MG63 (cell line): ENCODE results near the gene SPATA16. TPM values are rescaled to one million over a fixed set of nuclear protein-coding genes. Genes with fewer than 3 reads are reported as not detected.
"Not testable (repeated sequence)": the region's sequence is repeated elsewhere in the genome, so short reads cannot be mapped to it uniquely, and the experiment has no call there.

ENCODE experiments used
- DNase-seq: peaks from one replicate; pipeline ENCODE4 v3.0.0-alpha.2; 2020
- H3K27me3 ChIP-seq: fragments of 250-450 bp; sonication (Bioruptor Pico); 2 replicates; pipeline ENCODE4 v1.5.1; 2020; ENCODE audit warnings: mild to moderate bottlenecking, moderate library complexity
- H3K36me3 ChIP-seq: fragments of 250-450 bp; sonication (Bioruptor Pico); 2 replicates; pipeline ENCODE4 v1.5.1; 2020; ENCODE audit warnings: mild to moderate bottlenecking, moderate library complexity
- H3K4me3 ChIP-seq: fragments of 250-450 bp; sonication (Bioruptor Pico); 2 replicates; pipeline ENCODE4 v1.5.1; 2020; ENCODE audit warnings: mild to moderate bottlenecking, moderate library complexity
- H3K9me3 ChIP-seq: fragments of 250-450 bp; sonication (Bioruptor Pico); 2 replicates; pipeline ENCODE4 v1.5.1; 2020; ENCODE audit warnings: mild to moderate bottlenecking, moderate library complexity
- total RNA-seq: library from RNA; depleted of rRNA; stranded (reverse); fragments of >200 nt; shearing (Covaris generic); gene quantifications from 2 replicates; pipeline ENCODE4 v1.2.3, GENCODE V29; 2014; ENCODE audit warnings: low replicate concordance

Gene SPATA16
- total RNA-seq, 1 experiment from 2014 or later: not detected

GRCh38 chr3:173021547-173022185 lies 119.4 kb downstream of the SPATA16 start:
- H3K4me3 ChIP-seq: no peak overlapping the region

GRCh38 chr3:173020128-173020527 lies 120.9 kb downstream of the SPATA16 start:
- not testable (repeated sequence) for H3K36me3 ChIP-seq, H3K9me3 ChIP-seq, DNase-seq, H3K4me3 ChIP-seq
- H3K27me3 ChIP-seq: peaks cover 22% of the 10 kb centered on the region

More at GRCh38 chr3:173021547-173022185, 119.4 kb downstream of the SPATA16 start:
- Histone ChIP-seq H3K9me3 (no peaks in the 10 kb centered on the region), H3K36me3 (no peaks in the 10 kb centered on the region), H3K27me3 (peaks cover 32% of the 10 kb centered on the region)
- DNase-seq: no peak

DNA sequence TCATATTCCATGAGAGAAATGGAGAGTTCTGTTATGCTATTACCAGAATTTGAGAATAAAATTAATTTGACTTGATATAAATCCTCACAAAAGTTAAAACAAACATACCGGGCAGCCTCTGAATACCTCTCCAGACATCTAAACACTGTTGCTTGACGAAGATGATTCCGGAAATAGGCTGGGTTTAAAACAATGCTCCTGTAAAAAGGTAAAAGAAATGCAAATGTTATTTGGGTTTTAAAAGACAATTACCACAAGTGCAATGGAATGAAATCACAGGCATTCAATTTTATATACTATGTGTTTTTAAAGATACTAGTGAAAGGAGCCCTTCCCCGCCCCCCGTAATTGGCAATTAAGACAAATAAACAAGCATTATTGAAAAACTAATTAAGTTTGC lies 121.7 kb downstream of the SPATA16 start:
- no peak overlapping the region for H3K4me3 ChIP-seq
- no peak for DNase-seq
- H3K9me3 ChIP-seq: no peaks in the 10 kb centered on the region
- no peaks in the 10 kb centered on the region for H3K36me3 ChIP-seq
- peaks cover 22% of the 10 kb centered on the region for H3K27me3 ChIP-seq

DNA sequence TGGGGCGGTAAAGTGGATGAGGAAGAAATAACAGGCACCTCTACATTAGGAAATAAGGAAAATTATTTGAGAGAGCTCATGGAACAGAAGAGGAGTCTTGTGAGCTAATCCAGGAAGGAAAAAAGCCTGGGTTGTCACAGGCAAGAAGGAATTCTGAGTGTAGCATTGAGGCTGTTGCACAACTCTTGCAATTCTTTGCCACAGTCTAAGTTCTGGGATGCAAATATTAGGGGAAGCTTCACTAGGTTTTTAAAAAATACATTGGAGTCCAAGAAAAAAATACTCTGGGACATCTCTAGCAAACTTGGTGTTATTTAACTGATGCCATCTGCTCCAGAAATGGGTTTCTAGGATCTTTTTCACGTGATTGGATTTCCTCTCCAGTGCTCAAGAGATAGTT lies 122.3 kb downstream of the SPATA16 start:
- H3K9me3 ChIP-seq: no peaks in the 10 kb centered on the region
- H3K27me3 ChIP-seq: peaks cover 22% of the 10 kb centered on the region
- no peaks in the 10 kb centered on the region for H3K36me3 ChIP-seq
- no peak for DNase-seq
- no peak overlapping the region for H3K4me3 ChIP-seq

DNA sequence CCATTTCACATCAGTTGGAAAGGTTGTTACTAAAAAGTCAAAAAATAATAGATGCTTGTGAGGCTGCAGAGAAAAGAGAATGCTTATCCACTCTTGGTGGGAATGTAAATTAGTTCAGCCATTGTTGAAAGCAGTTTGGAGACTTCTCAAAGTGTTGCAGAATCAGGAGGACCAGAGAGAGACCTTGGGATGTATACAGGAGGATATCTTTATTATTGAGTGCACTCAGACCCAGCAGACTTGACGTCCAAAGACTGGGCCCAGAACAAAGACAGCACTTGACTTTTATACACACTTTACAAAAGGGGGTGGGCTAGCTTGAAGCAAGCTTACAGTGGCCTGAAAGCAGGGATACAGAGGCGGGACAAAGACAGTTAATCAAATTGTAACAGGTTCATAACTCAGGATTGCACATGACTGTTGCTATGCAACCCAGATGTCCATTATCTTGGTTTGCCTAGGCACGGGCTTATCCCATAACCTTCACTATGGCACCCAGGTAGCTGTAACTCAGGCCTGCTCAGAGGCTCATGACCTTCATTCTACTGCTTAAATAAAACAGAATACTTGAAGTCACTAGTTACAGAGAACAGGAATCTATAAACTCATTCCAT lies 127.7 kb downstream of the SPATA16 start:
- Histone ChIP-seq H3K4me3 (no peak overlapping the region), H3K36me3 (no peaks in the 10 kb centered on the region), H3K9me3 (no peaks in the 10 kb centered on the region), H3K27me3 (peaks cover 9% of the 10 kb centered on the region)
- DNase-seq: no peak

- Histone ChIP-seq H3K36me3 (no peaks in the 10 kb centered on the region), H3K4me3 (no peak overlapping the region), H3K9me3 (no peaks in the 10 kb centered on the region), H3K27me3 (peaks cover 5% of the 10 kb centered on the region; the same call in 1 of the 2 replicates)
- no peak for DNase-seq
Measured at GRCh38 chr3:173009410-173009809, 131.6 kb downstream of the SPATA16 start.

DNA sequence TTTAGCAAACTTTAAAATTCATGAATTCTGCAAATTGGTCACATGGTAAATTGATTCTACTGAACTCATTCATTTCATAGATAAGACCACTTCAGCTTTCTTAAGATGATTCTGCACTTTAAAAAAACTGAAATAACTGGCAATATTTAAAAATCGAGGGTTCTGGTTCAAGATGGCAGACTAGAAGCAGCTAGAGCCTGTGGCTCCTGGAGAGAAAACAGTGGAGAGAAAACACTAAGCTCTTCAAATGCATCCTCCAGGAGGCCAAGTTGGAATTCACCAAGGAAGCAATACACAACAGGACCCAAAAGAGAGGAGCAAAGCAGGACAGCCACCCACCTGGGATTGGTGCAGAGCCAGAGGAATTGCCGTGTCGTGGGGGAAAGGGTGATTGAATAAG lies 132.1 kb downstream of the SPATA16 start:
- no peak overlapping the region for H3K4me3 ChIP-seq
- DNase-seq: no peak
- H3K9me3 ChIP-seq: no peaks in the 10 kb centered on the region
- H3K36me3 ChIP-seq: no peaks in the 10 kb centered on the region
- H3K27me3 ChIP-seq: peaks cover 7% of the 10 kb centered on the region

DNA sequence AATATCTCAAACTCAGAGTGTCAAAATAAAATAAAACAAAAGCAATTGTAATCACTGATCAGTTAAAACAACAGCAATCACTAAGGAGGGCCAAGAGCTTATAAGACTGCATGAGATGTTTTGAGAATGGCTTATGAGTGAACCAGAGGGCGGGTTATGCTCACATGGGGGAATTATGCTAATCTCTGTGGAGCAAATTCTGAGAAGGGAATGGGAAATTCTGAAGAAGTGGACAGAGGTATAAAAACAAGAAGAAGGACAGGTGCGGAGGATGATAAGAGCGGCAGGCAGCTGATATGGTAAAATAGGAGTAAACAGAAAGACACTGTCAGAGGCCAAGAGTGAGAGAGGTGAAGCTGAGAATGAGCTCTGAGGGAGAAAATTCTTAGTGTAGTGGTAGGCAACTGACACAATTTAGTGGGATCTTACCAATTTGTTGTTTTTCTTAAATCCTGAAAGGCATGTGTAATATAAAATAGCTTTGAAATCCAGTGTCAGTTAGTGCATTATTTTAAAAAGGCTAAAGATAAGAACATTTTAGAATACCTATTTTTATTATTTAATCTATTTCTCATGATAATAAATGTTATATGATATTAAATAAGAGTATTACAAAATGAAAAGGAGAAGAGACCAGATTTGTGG lies 133.8 kb downstream of the SPATA16 start:
- H3K4me3 ChIP-seq: no peak overlapping the region
- DNase-seq: no peak

GRCh38 chr3:173006006-173006405 lies 135.0 kb downstream of the SPATA16 start:
- peaks cover 20% of the 10 kb centered on the region for H3K27me3 ChIP-seq
- DNase-seq: no peak
- no peaks in the 10 kb centered on the region for H3K9me3 ChIP-seq
- H3K4me3 ChIP-seq: no peak overlapping the region
- no peaks in the 10 kb centered on the region for H3K36me3 ChIP-seq

More for the DNA sequence above, 133.8 kb downstream of the SPATA16 start:
- Histone ChIP-seq H3K36me3 (no peaks in the 10 kb centered on the region), H3K27me3 (peaks cover 17% of the 10 kb centered on the region), H3K9me3 (no peaks in the 10 kb centered on the region)

GRCh38 chr3:173004681-173005080 lies 136.4 kb downstream of the SPATA16 start:
- DNase-seq: no peak
- Histone ChIP-seq H3K36me3 (no peaks in the 10 kb centered on the region), H3K9me3 (no peaks in the 10 kb centered on the region), H3K4me3 (no peak overlapping the region), H3K27me3 (peaks cover 20% of the 10 kb centered on the region)

- Histone ChIP-seq H3K9me3 (no peaks in the 10 kb centered on the region), H3K4me3 (no peak overlapping the region), H3K36me3 (no peaks in the 10 kb centered on the region), H3K27me3 (peaks cover 20% of the 10 kb centered on the region)
- DNase-seq: no peak
Measured at GRCh38 chr3:173003956-173004355, 137.1 kb downstream of the SPATA16 start.

DNA sequence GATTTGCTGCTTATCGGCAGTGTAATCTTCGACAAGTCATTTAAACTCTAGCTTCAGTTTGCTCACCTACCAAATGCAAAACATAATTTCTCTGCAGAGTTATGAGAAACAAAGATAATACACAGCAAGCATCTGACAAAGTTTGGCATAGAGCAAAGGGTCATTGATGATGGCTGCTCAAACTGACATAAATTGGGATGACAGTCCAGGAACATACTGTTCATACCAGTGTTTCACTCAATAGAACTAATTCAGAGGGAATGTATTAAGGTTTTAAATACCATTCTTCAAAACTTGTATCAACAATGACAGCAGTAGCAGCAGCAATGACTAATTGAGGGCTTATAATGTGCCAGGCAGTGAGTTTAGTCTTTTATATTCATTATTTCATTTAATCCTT lies 137.6 kb downstream of the SPATA16 start:
- Histone ChIP-seq H3K27me3 (peaks cover 20% of the 10 kb centered on the region), H3K36me3 (no peaks in the 10 kb centered on the region), H3K4me3 (no peak overlapping the region), H3K9me3 (no peaks in the 10 kb centered on the region)
- no peak for DNase-seq

DNA sequence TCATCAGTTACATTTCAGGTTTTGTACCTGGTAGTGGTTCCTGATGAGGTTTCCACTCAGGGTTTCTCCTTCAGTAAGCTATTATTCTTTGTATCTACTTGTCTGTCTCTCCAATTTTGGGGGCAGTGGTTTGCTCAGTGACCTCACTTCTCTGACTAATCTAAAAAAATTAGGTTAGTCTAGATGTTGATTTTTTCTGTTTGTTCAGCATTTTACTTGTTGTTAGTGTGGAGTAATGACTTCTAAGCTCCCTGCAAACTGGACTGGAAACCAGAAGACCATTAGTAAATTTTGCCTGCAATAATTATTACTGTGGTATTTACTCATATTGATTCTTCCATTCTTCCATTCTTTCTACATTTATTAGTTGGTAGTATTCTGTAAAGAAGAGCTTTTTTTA lies 139.4 kb downstream of the SPATA16 start:
- Histone ChIP-seq H3K36me3 (no peaks in the 10 kb centered on the region), H3K4me3 (no peak overlapping the region), H3K9me3 (no peaks in the 10 kb centered on the region), H3K27me3 (peaks cover 25% of the 10 kb centered on the region)
- DNase-seq: no peak

GRCh38 chr3:173000553-173000952 lies 140.5 kb downstream of the SPATA16 start:
- Histone ChIP-seq H3K4me3 (no peak overlapping the region), H3K36me3 (no peaks in the 10 kb centered on the region), H3K9me3 (no peaks in the 10 kb centered on the region), H3K27me3 (peaks cover 26% of the 10 kb centered on the region)
- no peak for DNase-seq

DNA sequence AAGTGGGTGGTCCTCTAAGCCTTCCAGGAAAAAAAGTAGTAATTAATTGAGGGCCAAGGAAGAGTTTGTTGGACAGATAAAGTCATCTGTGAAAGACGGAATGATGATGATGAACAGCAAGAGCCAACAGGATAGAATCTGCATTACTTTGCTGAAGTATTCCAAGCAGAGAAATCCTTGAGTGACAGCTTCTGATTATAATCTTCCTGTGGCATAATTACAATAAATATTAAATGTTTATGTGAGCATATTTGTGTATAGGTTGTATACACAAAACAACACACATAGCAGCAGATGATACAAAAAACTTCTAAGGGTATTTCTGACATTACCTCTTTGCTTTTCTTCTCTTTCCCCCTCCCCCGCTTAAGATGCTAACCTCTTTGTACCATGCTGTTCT lies 147.6 kb downstream of the SPATA16 start:
- Histone ChIP-seq H3K27me3 (peaks cover 29% of the 10 kb centered on the region), H3K36me3 (no peaks in the 10 kb centered on the region), H3K9me3 (no peaks in the 10 kb centered on the region), H3K4me3 (no peak overlapping the region)
- no peak for DNase-seq

- Histone ChIP-seq H3K4me3 (no peak overlapping the region), H3K36me3 (no peaks in the 10 kb centered on the region), H3K9me3 (no peaks in the 10 kb centered on the region), H3K27me3 (peaks cover 26% of the 10 kb centered on the region)
- no peak for DNase-seq
Measured at GRCh38 chr3:172991424-172991996, 149.5 kb downstream of the SPATA16 start.

DNA sequence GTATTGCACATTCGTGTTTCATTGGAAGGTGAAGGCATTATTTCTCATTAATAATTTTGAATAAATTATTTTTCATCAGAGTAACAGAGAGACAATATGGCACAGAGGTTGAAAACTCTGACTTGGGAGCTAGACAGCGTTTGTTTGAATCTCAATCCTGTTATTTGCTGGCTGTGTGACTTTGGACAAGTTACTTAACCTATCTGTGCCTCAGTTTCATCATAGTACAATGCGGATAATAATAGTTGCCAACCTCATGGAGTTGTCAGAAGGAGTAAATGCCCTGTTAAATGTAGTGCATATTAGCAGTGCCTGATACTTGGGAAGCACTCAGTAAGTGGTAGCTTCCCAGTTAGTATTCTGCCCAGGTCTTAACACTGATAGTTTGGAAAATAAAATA lies 151.7 kb downstream of the SPATA16 start:
- DNase-seq: no peak
- no peaks in the 10 kb centered on the region for H3K9me3 ChIP-seq
- H3K36me3 ChIP-seq: no peaks in the 10 kb centered on the region
- H3K27me3 ChIP-seq: peaks cover 19% of the 10 kb centered on the region
- no peak overlapping the region for H3K4me3 ChIP-seq
